GM19351 (cell line): Measurements from ENCODE around the gene ACBD3.
A peak's percentile ranks its signal among the peaks of the same experiment; 100 is the strongest.

Experiments used
- ATAC-seq: cut with Tn5 transposase; IDR thresholded peaks from one replicate; pipeline ENCODE4 v1.9.1; 2021; ENCODE audit warnings: mild to moderate bottlenecking, moderate library complexity; ENCODE audit not compliant: unreplicated experiment

Gene ACBD3

GRCh38 chr1:226135059-226135651 is 51.4 kb downstream of the ACBD3 start:
- no peak for ATAC-seq

GRCh38 chr1:226134170-226135058 is 52.1 kb downstream of the ACBD3 start:
- ATAC-seq: no peak

- ATAC-seq: no peak
Observed at GRCh38 chr1:226133504-226134123, 52.9 kb downstream of the ACBD3 start.

- peak; percentile 35 for ATAC-seq
Observed at GRCh38 chr1:226132728-226133503, 53.6 kb downstream of the ACBD3 start.

- ATAC-seq: no peak
Observed at GRCh38 chr1:226131639-226132038, 54.9 kb downstream of the ACBD3 start.

GRCh38 chr1:226129230-226129629 is 57.3 kb downstream of the ACBD3 start:
- ATAC-seq: no peak

GRCh38 chr1:226128487-226129075 is 58.0 kb downstream of the ACBD3 start:
- ATAC-seq: no peak

- no peak for ATAC-seq
Observed at GRCh38 chr1:226126824-226127569, 59.5 kb downstream of the ACBD3 start.

GRCh38 chr1:226125831-226126230 is 60.7 kb downstream of the ACBD3 start:
- no peak for ATAC-seq

GRCh38 chr1:226125097-226125630 is 61.4 kb downstream of the ACBD3 start:
- peak; percentile 21 for ATAC-seq

GRCh38 chr1:226123591-226124471 is 62.7 kb downstream of the ACBD3 start:
- ATAC-seq: no peak

GRCh38 chr1:226123212-226123560 is 63.4 kb downstream of the ACBD3 start:
- no peak for ATAC-seq

- ATAC-seq: peak; percentile 59
Observed at GRCh38 chr1:226121587-226122400, 64.7 kb downstream of the ACBD3 start.

GRCh38 chr1:226121049-226121586 is 65.4 kb downstream of the ACBD3 start:
- ATAC-seq: no peak

- no peak for ATAC-seq
Observed at GRCh38 chr1:226120398-226120797, 66.1 kb downstream of the ACBD3 start.

- ATAC-seq: no peak
Observed at GRCh38 chr1:226119169-226119568, 67.4 kb downstream of the ACBD3 start.

- ATAC-seq: no peak
Observed at GRCh38 chr1:226118357-226118756, 68.2 kb downstream of the ACBD3 start.

- no peak for ATAC-seq
Observed at GRCh38 chr1:226117330-226117729, 69.2 kb downstream of the ACBD3 start.
